HG03280 (cell line): Measurements from ENCODE around the gene GRID1.

ENCODE experiments used
- ATAC-seq: cut with Tn5 transposase; IDR thresholded peaks from one replicate; pipeline ENCODE4 v1.9.1; 2021; ENCODE audit warnings: mild to moderate bottlenecking, moderate library complexity; ENCODE audit not compliant: unreplicated experiment

GRID1 gene

GRCh38 chr10:86234107-86234506 lies 132.5 kb downstream of the GRID1 start:
- no peak for ATAC-seq

- no peak for ATAC-seq
Measured at GRCh38 chr10:86233131-86233530, 133.5 kb downstream of the GRID1 start.

GRCh38 chr10:86232644-86233043 lies 134.0 kb downstream of the GRID1 start:
- no peak for ATAC-seq

GRCh38 chr10:86231796-86232560 lies 134.6 kb downstream of the GRID1 start:
- no peak for ATAC-seq

- ATAC-seq = no peak
Measured at GRCh38 chr10:86230557-86231180, 135.9 kb downstream of the GRID1 start.

GRCh38 chr10:86229811-86230556 lies 136.6 kb downstream of the GRID1 start:
- no peak for ATAC-seq

GRCh38 chr10:86229376-86229775 lies 137.2 kb downstream of the GRID1 start:
- no peak for ATAC-seq

GRCh38 chr10:86227501-86228258 lies 138.9 kb downstream of the GRID1 start:
- ATAC-seq = no peak

- no peak for ATAC-seq
Measured at GRCh38 chr10:86226781-86227201, 139.8 kb downstream of the GRID1 start.

GRCh38 chr10:86226016-86226415 lies 140.6 kb downstream of the GRID1 start:
- no peak for ATAC-seq

GRCh38 chr10:86225103-86225782 lies 141.4 kb downstream of the GRID1 start:
- ATAC-seq = no peak

- no peak for ATAC-seq
Measured at GRCh38 chr10:86224354-86225102, 142.1 kb downstream of the GRID1 start.

- ATAC-seq = no peak
Measured at GRCh38 chr10:86223256-86223655, 143.3 kb downstream of the GRID1 start.

- no peak for ATAC-seq
Measured at GRCh38 chr10:86222687-86223086, 143.9 kb downstream of the GRID1 start.

GRCh38 chr10:86222336-86222650 lies 144.3 kb downstream of the GRID1 start:
- no peak for ATAC-seq

- no peak for ATAC-seq
Measured at GRCh38 chr10:86221442-86222335, 144.9 kb downstream of the GRID1 start.

GRCh38 chr10:86220626-86221025 lies 146.0 kb downstream of the GRID1 start:
- ATAC-seq = no peak

GRCh38 chr10:86219271-86219670 lies 147.3 kb downstream of the GRID1 start:
- no peak for ATAC-seq

GRCh38 chr10:86218842-86219241 lies 147.8 kb downstream of the GRID1 start:
- ATAC-seq = no peak
